HepG2 (cell line): Measurements from ENCODE around the gene NEK8. TPM values are rescaled to one million over a fixed set of nuclear protein-coding genes. Genes with fewer than 3 reads are reported as not detected.

Experiments used
- ATAC-seq: fragments of 200-7000 bp; cut with Tn5 transposase; 3 replicates; pipeline ENCODE4 v1.9.1; 2020; ENCODE audit warnings: mild to moderate bottlenecking, moderate library complexity
- BruUV-seq: library from RNA; stranded (reverse); fragments of 400-500 nt; replicated peaks from 2 replicates; lab custom pipeline; 2021; lab: Mats Ljungman, UMichigan
- CTCF ChIA-PET: fragments of 300-600 bp; formaldehyde crosslinking; extraction: SDS; loops from one replicate; lab custom pipeline; 2021; ENCODE audit warnings: low total read pairs, inconsistent platforms, low intra/inter-chr PET ratio; lab: Yijun Ruan, JAX
- POLR2A ChIA-PET: fragments of 350-600 bp; sonication (Branson Sonifier 250); formaldehyde crosslinking; loops from one replicate; lab custom pipeline; 2020; ENCODE audit warnings: antibody characterized with exemption, inconsistent platforms; lab: Yijun Ruan, JAX
- DNase-seq: peaks from one replicate; pipeline ENCODE4 v3.0.0-alpha.2; 2015; ENCODE audit warnings: low spot score
- FAIRE-seq: peaks from 3 replicates; lab custom pipeline; 2011; peaks lifted over from hg19 to GRCh38; lab: Jason Lieb, UNC
- H2AFZ ChIP-seq: one replicate; pipeline ENCODE4 v1.6.1; 2011; ENCODE audit warnings: low read length, inconsistent platforms
- H3K27ac ChIP-seq: fragments of 300-600 bp; 3 replicates; pipeline ENCODE4 v1.8.0; 2011; ENCODE audit warnings: mixed run types, mild to moderate bottlenecking, mixed read lengths, low read length, inconsistent platforms; ENCODE audit not compliant: insufficient read depth; ENCODE audit errors: extremely low read length
- H3K27me3 ChIP-seq, 2 experiments: fragments of 200-600 bp in 1 of 2; 2 replicates in 1 of 2; 3 replicates in 1 of 2; pipeline versions ENCODE4 v1.6.0 to v1.8.0; 2011; ENCODE audit warnings: low read length in 2 of 2, mild to moderate bottlenecking in 2 of 2, moderate library complexity in 2 of 2, inconsistent platforms in 1 of 2; ENCODE audit not compliant: insufficient read depth in 2 of 2, control insufficient read depth in 1 of 2
- H3K36me3 ChIP-seq, 2 experiments: fragments of 200-600 bp in 1 of 2; replicated peaks in 1 of 2; 2 replicates in 1 of 2; 3 replicates in 1 of 2; pipeline versions ENCODE4 v1.5.1 to v1.8.0; 2011; ENCODE audit warnings: low read length in 2 of 2, inconsistent platforms in 1 of 2; ENCODE audit not compliant: insufficient read depth in 2 of 2, control insufficient read depth in 1 of 2
- H3K4me1 ChIP-seq: 2 replicates; pipeline ENCODE4 v1.5.1; 2012; ENCODE audit warnings: low read length, inconsistent platforms; ENCODE audit not compliant: insufficient read depth
- H3K4me2 ChIP-seq: 2 replicates; pipeline ENCODE4 v1.6.0; 2011; ENCODE audit warnings: low read depth, low read length, inconsistent platforms
- H3K4me3 ChIP-seq, 3 experiments: fragments of 200-600 bp in 1 of 3; sonication (generic), shearing (Covaris generic) in 1 of 3; replicated peaks in 1 of 3; 2 replicates each; pipeline ENCODE4 v1.5.1; 2011 to 2016; ENCODE audit warnings: low read length in 3 of 3, inconsistent platforms in 2 of 3, low read depth in 2 of 3, mild to moderate bottlenecking in 2 of 3, control low read depth in 1 of 3, mixed read lengths in 1 of 3; ENCODE audit not compliant: insufficient read depth in 1 of 3
- H3K79me2 ChIP-seq: one replicate; pipeline ENCODE4 v1.6.1; 2011; ENCODE audit warnings: low read length, inconsistent platforms; ENCODE audit not compliant: insufficient read depth
- H3K9ac ChIP-seq: 2 replicates; pipeline ENCODE4 v1.6.0; 2011; ENCODE audit warnings: mild to moderate bottlenecking, low read depth, low read length, inconsistent platforms; ENCODE audit not compliant: insufficient read depth
- H3K9me3 ChIP-seq: 2 replicates; pipeline ENCODE4 v1.5.1; 2012; ENCODE audit warnings: mild to moderate bottlenecking, low read length
- H4K20me1 ChIP-seq: 2 replicates; pipeline ENCODE4 v1.6.0; 2011; ENCODE audit warnings: inconsistent platforms, mild to moderate bottlenecking, low read length, moderate library complexity; ENCODE audit not compliant: insufficient read depth
- ATF2 ChIP-seq: sonication (generic); formaldehyde crosslinking; IDR thresholded peaks from 2 replicates; pipeline ENCODE4 v1.4.0; 2020; ENCODE audit warnings: missing genetic modification reagents
- GATAD2A ChIP-seq: IDR thresholded peaks from 2 replicates; pipeline ENCODE4 v1.6.1; 2016
- IKZF4 ChIP-seq: sonication (generic); formaldehyde crosslinking; IDR thresholded peaks from 2 replicates; pipeline ENCODE4 v1.5.1; 2020; ENCODE audit warnings: borderline replicate concordance, mild to moderate bottlenecking, low read depth, missing genetic modification reagents; ENCODE audit errors: not compliant biosample characterization
- NR2F6 ChIP-seq, 2 experiments: IDR thresholded peaks; 2 replicates each; pipeline ENCODE4 v1.6.1; 2016; ENCODE audit warnings: antibody characterized with exemption in 1 of 2, mild to moderate bottlenecking in 1 of 2
- PATZ1 ChIP-seq: sonication (generic); formaldehyde crosslinking; IDR thresholded peaks from 2 replicates; pipeline ENCODE4 v1.4.0; 2020; ENCODE audit warnings: missing genetic modification reagents
- RARA ChIP-seq: IDR thresholded peaks from 2 replicates; pipeline ENCODE4 v1.6.1; 2016; ENCODE audit warnings: missing genetic modification reagents, missing compliant biosample characterization
- SALL2 ChIP-seq: sonication (generic); formaldehyde crosslinking; IDR thresholded peaks from 2 replicates; pipeline ENCODE4 v1.8.1; 2023; ENCODE audit warnings: mild to moderate bottlenecking, missing genetic modification reagents, inconsistent platforms
- SIN3A ChIP-seq: IDR thresholded peaks from 2 replicates; pipeline ENCODE4 v1.6.1; 2011; ENCODE audit warnings: low read depth, mild to moderate bottlenecking, control low read depth, low read length, borderline replicate concordance
- SMC3 ChIP-seq: IDR thresholded peaks from 2 replicates; pipeline ENCODE4 v1.6.1; 2011; ENCODE audit warnings: low read length, improper control_type of control experiment
- SOX6 ChIP-seq, 2 experiments: fragments of 450-650 bp in 1 of 2; sonication (generic) in 1 of 2; formaldehyde crosslinking in 1 of 2; IDR thresholded peaks; 2 replicates each; pipeline versions ENCODE4 v1.4.0 to v1.6.1; 2017 to 2020; ENCODE audit warnings: antibody characterized with exemption in 1 of 2, mild to moderate bottlenecking in 1 of 2, missing genetic modification reagents in 1 of 2
- ZNF605 ChIP-seq: sonication (generic); formaldehyde crosslinking; IDR thresholded peaks from 2 replicates; pipeline ENCODE4 v1.8.0; 2022; ENCODE audit warnings: mild to moderate bottlenecking, missing genetic modification reagents
- WGBS: methylation state at CpG from one replicate; pipeline ENCODE4 v1.1.6; 2017; ENCODE audit warnings: low lambda C conversion rate; 5-methylcytosine and 5-hydroxymethylcytosine counted together
- in situ Hi-C: cut with HindIII; loops from 2 replicates; pipeline ENCODE4 v1.10.0; 2017; ENCODE audit warnings: low pct_unique_long_range_greater_than_20kb; ENCODE audit not compliant: extremely low pct_ligation_motif_present
- intact Hi-C: fragments of 100-400 bp; cut with micrococcal nuclease; formaldehyde crosslinking; loops from one replicate; pipeline ENCODE4 v1.10.0; 2022; ENCODE audit not compliant: unreplicated experiment
- polyA plus RNA-seq, 8 experiments: library from polyadenylated mRNA; depleted of rRNA in 3 of 8; stranded (reverse) in 7 of 8; unstranded in 1 of 8; fragments of >200 nt; fragmentation: Illumina TruSeq in 4 of 8; extraction: Trizol in 4 of 8; gene quantifications; 2 replicates each; pipeline versions ENCODE4 v1.2.1 to v1.2.3, GENCODE V29; 2011 to 2016; ENCODE audit warnings: low read depth in 4 of 8, missing spikeins in 1 of 8, mixed read lengths in 1 of 8; ENCODE audit not compliant: insufficient read depth in 1 of 8
- total RNA-seq, 5 experiments: library from RNA; depleted of rRNA; stranded (reverse); fragments of >200 nt; fragmentation: Illumina TruSeq; extraction: Trizol; gene quantifications; 2 replicates each; pipeline ENCODE4 v1.2.3, GENCODE V29; 2016; ENCODE audit warnings: low read depth in 1 of 5
- TF ChIP-seq, protein P1 (sequence below), 2 experiments: sonication (generic) in 1 of 2; formaldehyde crosslinking in 1 of 2; IDR thresholded peaks; 2 replicates each; pipeline versions ENCODE4 v1.4.0 to v1.6.1; 2018 to 2020; ENCODE audit warnings: missing genetic modification reagents in 2 of 2, borderline replicate concordance in 1 of 2, low read depth in 1 of 2, mild to moderate bottlenecking in 1 of 2, missing biosample characterization in 1 of 2
- TF ChIP-seq, protein P2 (sequence below): sonication (generic); formaldehyde crosslinking; IDR thresholded peaks from 2 replicates; pipeline ENCODE4 v1.4.0; 2020; ENCODE audit warnings: mild to moderate bottlenecking, missing genetic modification reagents

NEK8 gene
- total and polyA plus RNA-seq, 2 of the 13 experiments (the other 11 are each of a cell fraction or from before 2014, with no cell fraction given): 5.8 to 13.5 TPM

DNA sequence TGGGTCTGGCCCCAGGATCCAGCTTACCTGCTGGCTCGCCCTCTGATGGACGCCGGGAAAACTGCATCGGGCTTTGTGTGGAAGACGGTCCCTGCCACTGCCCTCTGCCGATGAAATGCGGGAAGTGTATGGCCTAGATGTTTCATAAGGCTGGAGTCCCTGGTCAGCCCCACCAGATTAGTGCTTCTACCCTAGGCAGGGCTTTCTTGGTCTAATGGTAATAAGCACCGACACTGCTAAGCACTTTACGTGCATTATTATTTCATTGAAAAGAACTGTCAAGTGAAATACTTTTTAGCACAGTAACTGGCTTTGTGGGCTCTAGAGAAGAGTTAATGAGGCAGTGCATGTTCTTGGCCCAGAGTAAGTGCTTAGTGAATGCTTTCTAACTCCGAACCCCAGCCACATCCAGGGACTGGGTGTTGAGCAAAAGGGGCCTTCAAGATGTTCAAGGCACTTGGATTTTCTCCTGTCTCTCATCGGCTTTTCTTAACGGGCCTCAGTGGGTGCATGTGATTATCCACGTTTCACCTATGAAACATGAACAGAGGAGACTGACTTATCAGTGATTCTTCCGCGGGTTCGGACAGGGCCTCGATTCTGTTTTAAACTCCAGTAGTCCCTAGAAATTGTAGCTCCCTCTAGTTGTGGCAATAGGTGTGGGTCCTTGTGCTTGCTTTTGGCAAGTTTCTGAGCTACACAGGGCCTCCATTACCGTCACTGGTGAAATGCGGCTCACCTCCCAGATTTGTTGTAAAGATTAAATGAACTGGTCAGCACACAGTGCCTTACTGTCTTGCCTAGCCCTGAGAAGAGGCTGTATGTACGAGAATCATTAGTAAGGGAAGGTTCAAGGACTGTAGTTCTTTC is 21.8 kb downstream of the NEK8 start:
- peaks cover 52% of the 10 kb centered on the region for H4K20me1 ChIP-seq
- ATAC-seq (peak; percentile 66), DNase-seq (peak; percentile 88), FAIRE-seq (peak; percentile 97)
- CTCF ChIA-PET: interaction anchor here (0.7 to 4.1 kb wide), 8 partner anchors 13 to 153 kb away, joined by 3 to 142 read pairs (median 4); partner anchors contain the start of genes BLTP2, DHRS13, NEK8 and TLCD1
- 0 out of 2 replicates have a peak overlapping the region, but pooled peaks have one; percentile 0 for H3K4me2 ChIP-seq
- no peak overlapping the region for H3K4me3 ChIP-seq
- H3K36me3 ChIP-seq: peaks cover 39 to 43% of the 10 kb centered on the region in 2 experiments
- H3K79me2 ChIP-seq: peaks cover 20% of the 10 kb centered on the region
- no peaks in the 10 kb centered on the region for H3K27me3 ChIP-seq
- POLR2A ChIA-PET: interaction anchor here (1.2 to 12.3 kb wide), 4 partner anchors 23 to 105 kb away, joined by 4 to 590 read pairs (median 12); partner anchors contain the start of genes NEK8, PROCA1, RPL23A and TLCD1
- peak overlapping the region; percentile 2; the same call in 1 of the 2 replicates for H3K9ac ChIP-seq
- BruUV-seq: TSS peak; percentile 55
- peak overlapping the region; percentile 37 for H3K27ac ChIP-seq
- H2AFZ ChIP-seq: no peak overlapping the region
- intact Hi-C loops: loop anchor here (1.0 to 2.0 kb wide), 2 partner anchors 23 to 66 kb away; no protein-coding TSS in a partner anchor
- H3K4me1 ChIP-seq: peaks cover 50% of the 10 kb centered on the region
- in situ Hi-C loops: no loop called here
- 53% methylated on average over 20 of the region's 20 CpGs for WGBS
- no peaks in the 10 kb centered on the region for H3K9me3 ChIP-seq
- TF ChIP-seq SMC3 (peak; percentile 93), IKZF4 (CRISPR knock-in tag) (no peak), ZNF605 (CRISPR knock-in tag) (peak; percentile 39; the same call in 1 of the 2 replicates), SIN3A (peak; percentile 49; the same call in 1 of the 2 replicates), PATZ1 (CRISPR knock-in tag) (peak; percentile 52; the same call in 1 of the 2 replicates), RARA (CRISPR knock-in tag) (peak; percentile 39; the same call in 1 of the 2 replicates), SALL2 (CRISPR knock-in tag) (0 out of 2 replicates have a peak, but pooled peaks have one; percentile 41), ATF2 (no peak), GATAD2A (CRISPR knock-in tag) (peak; percentile 49; the same call in 1 of the 2 replicates), SOX6 (IDR thresholded peaks at IDR 0.05) (no peak), SOX6 (CRISPR knock-in tag; IDR thresholded peaks at IDR 0.05) (peak; percentile 64; the same call in 1 of the 2 replicates), NR2F6 (IDR thresholded peaks at IDR 0.05) (no peak), NR2F6 (CRISPR knock-in tag; IDR thresholded peaks at IDR 0.05) (peak; percentile 36; the same call in 1 of the 2 replicates)
- TF ChIP-seq, protein P1, sequence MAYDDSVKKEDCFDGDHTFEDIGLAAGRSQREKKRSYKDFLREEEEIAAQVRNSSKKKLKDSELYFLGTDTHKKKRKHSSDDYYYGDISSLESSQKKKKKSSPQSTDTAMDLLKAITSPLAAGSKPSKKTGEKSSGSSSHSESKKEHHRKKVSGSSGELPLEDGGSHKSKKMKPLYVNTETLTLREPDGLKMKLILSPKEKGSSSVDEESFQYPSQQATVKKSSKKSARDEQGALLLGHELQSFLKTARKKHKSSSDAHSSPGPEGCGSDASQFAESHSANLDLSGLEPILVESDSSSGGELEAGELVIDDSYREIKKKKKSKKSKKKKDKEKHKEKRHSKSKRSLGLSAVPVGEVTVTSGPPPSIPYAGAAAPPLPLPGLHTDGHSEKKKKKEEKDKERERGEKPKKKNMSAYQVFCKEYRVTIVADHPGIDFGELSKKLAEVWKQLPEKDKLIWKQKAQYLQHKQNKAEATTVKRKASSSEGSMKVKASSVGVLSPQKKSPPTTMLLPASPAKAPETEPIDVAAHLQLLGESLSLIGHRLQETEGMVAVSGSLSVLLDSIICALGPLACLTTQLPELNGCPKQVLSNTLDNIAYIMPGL (CRISPR knock-in tag; IDR thresholded peaks at IDR 0.05; ENCODE audit: borderline replicate concordance in 1 of 2, low read depth in 1 of 2): peak; percentile 90 to 97
- TF ChIP-seq, protein P2, sequence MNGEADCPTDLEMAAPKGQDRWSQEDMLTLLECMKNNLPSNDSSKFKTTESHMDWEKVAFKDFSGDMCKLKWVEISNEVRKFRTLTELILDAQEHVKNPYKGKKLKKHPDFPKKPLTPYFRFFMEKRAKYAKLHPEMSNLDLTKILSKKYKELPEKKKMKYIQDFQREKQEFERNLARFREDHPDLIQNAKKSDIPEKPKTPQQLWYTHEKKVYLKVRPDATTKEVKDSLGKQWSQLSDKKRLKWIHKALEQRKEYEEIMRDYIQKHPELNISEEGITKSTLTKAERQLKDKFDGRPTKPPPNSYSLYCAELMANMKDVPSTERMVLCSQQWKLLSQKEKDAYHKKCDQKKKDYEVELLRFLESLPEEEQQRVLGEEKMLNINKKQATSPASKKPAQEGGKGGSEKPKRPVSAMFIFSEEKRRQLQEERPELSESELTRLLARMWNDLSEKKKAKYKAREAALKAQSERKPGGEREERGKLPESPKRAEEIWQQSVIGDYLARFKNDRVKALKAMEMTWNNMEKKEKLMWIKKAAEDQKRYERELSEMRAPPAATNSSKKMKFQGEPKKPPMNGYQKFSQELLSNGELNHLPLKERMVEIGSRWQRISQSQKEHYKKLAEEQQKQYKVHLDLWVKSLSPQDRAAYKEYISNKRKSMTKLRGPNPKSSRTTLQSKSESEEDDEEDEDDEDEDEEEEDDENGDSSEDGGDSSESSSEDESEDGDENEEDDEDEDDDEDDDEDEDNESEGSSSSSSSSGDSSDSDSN (CRISPR knock-in tag): no peak
